Choroid plexus epithelial cell (primary cell): ENCODE results near the gene NRXN3.
A peak's percentile ranks its signal among the peaks of the same experiment; 100 is the strongest.

Experiments
- DNase-seq: peaks from one replicate; pipeline ENCODE4 v3.0.0-alpha.2; 2010; ENCODE audit warnings: low read depth
- H3K4me3 ChIP-seq: 2 replicates; pipeline ENCODE4 v1.5.1; 2011; ENCODE audit warnings: low read depth, mild to moderate bottlenecking, control low read depth, low read length, moderate library complexity
- TF ChIP-seq, protein P1 (sequence below): conservative IDR thresholded peaks from 2 replicates; pipeline ENCODE4 v1.5.1; 2011; ENCODE audit warnings: low read depth, mild to moderate bottlenecking, control low read depth, inconsistent platforms, low read length, moderate library complexity

NRXN3 gene

DNA sequence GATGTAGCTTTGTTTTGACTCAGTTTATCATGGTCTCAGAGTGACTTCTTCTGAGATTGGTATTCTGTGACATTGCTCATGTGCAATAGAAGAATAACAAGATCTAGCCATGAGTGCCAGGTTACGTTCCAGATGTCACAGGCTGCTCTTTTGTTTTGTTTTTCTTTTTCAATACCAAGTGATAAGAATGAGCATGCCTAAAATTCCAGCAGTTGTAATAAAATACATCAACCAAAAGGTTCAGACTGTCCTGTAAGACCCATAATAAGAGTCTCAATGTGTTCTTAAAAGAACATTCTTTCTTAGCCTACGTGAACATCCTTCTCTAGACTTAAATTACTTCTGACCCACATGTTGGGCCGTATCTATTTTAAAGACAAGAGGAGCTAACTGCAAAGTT is 1371.9 kb downstream of the NRXN3 start:
- no peak overlapping the region for H3K4me3 ChIP-seq
- peak; percentile 83 for DNase-seq
- TF ChIP-seq, protein P1, sequence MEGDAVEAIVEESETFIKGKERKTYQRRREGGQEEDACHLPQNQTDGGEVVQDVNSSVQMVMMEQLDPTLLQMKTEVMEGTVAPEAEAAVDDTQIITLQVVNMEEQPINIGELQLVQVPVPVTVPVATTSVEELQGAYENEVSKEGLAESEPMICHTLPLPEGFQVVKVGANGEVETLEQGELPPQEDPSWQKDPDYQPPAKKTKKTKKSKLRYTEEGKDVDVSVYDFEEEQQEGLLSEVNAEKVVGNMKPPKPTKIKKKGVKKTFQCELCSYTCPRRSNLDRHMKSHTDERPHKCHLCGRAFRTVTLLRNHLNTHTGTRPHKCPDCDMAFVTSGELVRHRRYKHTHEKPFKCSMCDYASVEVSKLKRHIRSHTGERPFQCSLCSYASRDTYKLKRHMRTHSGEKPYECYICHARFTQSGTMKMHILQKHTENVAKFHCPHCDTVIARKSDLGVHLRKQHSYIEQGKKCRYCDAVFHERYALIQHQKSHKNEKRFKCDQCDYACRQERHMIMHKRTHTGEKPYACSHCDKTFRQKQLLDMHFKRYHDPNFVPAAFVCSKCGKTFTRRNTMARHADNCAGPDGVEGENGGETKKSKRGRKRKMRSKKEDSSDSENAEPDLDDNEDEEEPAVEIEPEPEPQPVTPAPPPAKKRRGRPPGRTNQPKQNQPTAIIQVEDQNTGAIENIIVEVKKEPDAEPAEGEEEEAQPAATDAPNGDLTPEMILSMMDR = no peak

DNA sequence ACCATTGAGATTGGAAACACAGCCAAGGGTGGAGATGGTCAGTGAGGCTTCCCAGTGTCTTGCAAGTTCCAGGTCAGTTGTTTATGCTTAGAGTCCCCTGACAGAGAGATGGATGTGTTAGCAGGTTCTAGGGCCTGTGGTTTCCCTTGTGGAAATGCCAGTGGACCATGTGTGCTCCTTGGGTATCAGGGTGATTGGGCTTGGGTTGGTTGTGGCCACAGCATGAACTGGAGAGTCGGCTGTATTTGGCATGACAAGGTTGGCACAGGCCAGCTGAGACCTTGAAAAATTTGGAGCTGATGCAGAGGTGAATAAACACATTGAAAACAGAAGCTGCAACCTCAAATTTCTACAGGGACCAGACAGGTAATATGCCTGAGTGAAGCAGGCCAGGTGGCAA is 1373.2 kb downstream of the NRXN3 start:
- DNase-seq = no peak
- no peak overlapping the region for H3K4me3 ChIP-seq
- TF ChIP-seq, protein P1 = no peak

DNA sequence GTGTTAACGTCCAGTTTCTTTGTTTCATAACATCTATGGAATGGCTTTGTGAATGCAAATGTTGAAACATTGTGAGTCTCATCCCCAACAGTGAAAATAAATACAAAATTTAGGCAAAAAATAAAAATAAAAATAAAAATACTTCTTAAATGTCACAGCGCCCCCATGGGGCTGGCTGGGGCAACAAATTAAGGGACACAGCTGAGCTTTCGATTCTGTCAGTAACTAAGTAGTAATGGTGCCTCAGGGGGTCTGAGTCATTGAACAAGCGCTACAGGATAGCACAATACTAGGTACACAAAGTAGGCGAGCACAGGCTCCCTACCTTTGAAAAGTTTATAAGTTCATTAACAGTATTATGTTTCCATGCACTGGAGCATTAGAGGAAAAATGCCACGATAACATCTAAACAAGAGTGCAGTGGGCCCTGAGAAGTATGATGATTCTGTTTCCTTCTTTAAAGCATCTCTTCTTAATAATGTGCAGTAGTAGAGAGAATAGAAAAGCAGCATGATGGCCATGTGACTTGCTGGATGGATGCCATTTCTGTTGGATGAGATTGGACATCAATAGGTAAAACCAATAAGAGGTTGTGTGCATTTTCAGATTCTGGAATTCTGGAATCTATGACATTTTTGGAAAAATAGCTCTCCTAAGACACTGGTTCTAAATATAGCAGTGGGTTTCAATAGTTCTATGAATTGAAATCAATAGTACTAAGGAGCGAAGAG is 1374.0 kb downstream of the NRXN3 start:
- DNase-seq = peak; percentile 91
- no peak overlapping the region for H3K4me3 ChIP-seq
- TF ChIP-seq, protein P1 = peak; percentile 88

DNA sequence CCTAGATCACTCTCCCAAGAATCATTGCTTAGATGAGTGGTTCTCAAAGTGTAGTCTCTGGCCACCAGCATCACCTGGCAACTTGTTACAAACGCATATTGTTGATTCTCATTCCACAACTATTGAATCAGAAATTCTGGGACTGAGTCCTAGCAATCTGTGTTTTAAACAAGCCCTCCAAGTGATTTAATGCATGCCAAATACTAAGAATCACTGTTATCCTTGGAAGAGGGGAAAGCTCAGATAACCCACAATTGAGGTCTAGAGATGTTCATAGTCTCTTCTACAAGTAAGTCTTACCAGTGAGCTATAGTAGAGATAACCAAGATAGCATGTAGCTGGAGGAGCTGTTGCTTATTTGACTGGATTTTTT is 1374.5 kb downstream of the NRXN3 start:
- peak; percentile 68 for DNase-seq
- no peak overlapping the region for H3K4me3 ChIP-seq
- TF ChIP-seq, protein P1 = no peak

DNA sequence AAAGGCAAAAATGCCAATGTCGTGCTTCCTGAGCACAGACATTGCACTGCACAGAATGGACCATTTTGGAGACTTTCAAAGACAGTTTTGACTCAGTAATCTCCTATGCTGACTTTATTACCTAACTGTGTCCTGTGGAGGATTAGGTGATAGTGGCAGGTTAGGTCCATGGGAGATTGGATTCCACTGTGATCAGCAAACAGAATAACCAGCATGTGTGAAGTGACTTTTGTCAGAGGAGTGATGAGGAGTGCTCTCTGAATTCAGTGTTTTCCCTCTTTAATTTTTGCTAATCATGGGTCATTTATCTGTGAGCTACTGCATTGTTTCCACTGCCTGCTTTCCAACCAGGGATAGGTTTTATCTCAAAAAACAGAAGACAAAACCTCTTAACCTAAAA is 1378.7 kb downstream of the NRXN3 start:
- DNase-seq = no peak
- TF ChIP-seq, protein P1 = no peak
- no peak overlapping the region for H3K4me3 ChIP-seq

DNA sequence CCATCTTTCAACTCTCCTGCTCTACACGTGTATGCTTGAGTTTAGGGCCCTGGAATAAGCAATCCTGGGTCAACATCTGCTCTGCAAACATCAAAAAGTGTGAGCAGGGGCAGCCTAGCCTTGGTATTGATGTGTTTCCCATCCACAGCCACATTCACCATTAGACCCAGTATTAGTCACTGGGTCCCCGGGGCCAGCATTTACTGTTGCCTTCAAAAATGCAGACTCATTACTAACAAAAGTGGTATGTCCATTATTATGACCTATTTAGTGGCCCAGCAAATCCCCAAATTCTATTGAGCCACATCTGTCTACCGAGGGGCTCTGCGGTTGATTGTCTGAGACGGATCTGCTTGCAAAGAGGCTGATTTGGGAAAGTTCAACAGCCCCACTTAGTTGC is 1379.3 kb downstream of the NRXN3 start:
- no peak overlapping the region for H3K4me3 ChIP-seq
- peak; percentile 45 for DNase-seq
- TF ChIP-seq, protein P1 = no peak

DNA sequence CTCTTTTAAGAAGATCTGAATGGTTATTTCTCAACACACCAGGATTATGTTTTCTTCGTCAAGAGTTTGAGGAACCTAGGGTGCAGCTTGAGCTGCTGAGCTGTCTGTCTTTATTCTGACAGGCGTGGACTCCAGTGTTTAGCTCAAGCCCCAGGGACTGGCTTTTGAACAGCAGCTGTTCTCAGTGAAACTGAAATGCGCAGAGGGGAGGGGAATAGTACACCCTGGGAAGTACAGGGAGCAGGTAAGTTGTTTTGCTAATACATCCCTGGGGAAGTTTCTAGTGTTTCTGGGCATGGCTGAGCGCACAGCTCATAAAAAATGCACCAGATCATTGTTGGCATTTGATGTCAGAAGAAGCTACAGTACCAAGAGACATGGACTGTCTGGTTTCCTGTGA is 1381.3 kb downstream of the NRXN3 start:
- no peak for DNase-seq
- H3K4me3 ChIP-seq = no peak overlapping the region
- TF ChIP-seq, protein P1 = no peak
